ENCODE measurements around the gene DAB2IP. TPM values are rescaled to one million over a fixed set of nuclear protein-coding genes. Genes with fewer than 3 reads are reported as not detected.

Gene DAB2IP
- total and polyA plus RNA-seq, 2 experiments from 2014 or later = 8.9 to 42.8 TPM

DNA sequence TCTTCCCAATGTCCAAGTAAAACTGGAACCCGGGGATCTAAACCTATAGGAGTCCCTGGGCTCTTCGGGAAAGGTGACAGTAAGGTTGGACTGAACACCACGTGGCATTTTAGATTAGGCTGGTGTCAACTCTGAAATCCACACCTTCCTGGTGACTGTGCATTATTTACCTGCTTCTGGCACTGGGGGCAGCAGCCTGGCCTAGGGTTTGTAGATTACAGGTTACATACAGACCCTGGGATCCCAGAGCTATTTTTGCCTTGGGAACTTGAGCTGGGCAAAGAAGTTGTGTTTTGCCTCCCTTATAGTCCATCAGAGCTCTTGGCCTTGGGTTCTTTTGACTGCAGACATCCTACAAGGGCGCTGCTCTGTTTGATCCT lies 173.2 kb downstream of the DAB2IP start:
- H3K9me2 ChIP-seq (ENCODE audit: insufficient read depth) = no peaks in the 10 kb centered on the region
- no peak overlapping the region; the same call in 1 of the 2 replicates for H2AFZ ChIP-seq
- H3K36me3 ChIP-seq (ENCODE audit: insufficient read depth) = no peaks in the 10 kb centered on the region
- H3K4me1 Mint-ChIP-seq = peaks cover 20% of the 10 kb centered on the region
- no peak overlapping the region for H3K4me2 ChIP-seq
- peaks cover 8% of the 10 kb centered on the region; the same call in 1 of the 2 replicates for H3F3A ChIP-seq (replicated peaks; ENCODE audit: low read depth)
- H3K27ac ChIP-seq (ENCODE audit: low read depth) = no peak overlapping the region
- no peaks in the 10 kb centered on the region for H3K9me3 Mint-ChIP-seq
- TF ChIP-seq, protein P1, sequence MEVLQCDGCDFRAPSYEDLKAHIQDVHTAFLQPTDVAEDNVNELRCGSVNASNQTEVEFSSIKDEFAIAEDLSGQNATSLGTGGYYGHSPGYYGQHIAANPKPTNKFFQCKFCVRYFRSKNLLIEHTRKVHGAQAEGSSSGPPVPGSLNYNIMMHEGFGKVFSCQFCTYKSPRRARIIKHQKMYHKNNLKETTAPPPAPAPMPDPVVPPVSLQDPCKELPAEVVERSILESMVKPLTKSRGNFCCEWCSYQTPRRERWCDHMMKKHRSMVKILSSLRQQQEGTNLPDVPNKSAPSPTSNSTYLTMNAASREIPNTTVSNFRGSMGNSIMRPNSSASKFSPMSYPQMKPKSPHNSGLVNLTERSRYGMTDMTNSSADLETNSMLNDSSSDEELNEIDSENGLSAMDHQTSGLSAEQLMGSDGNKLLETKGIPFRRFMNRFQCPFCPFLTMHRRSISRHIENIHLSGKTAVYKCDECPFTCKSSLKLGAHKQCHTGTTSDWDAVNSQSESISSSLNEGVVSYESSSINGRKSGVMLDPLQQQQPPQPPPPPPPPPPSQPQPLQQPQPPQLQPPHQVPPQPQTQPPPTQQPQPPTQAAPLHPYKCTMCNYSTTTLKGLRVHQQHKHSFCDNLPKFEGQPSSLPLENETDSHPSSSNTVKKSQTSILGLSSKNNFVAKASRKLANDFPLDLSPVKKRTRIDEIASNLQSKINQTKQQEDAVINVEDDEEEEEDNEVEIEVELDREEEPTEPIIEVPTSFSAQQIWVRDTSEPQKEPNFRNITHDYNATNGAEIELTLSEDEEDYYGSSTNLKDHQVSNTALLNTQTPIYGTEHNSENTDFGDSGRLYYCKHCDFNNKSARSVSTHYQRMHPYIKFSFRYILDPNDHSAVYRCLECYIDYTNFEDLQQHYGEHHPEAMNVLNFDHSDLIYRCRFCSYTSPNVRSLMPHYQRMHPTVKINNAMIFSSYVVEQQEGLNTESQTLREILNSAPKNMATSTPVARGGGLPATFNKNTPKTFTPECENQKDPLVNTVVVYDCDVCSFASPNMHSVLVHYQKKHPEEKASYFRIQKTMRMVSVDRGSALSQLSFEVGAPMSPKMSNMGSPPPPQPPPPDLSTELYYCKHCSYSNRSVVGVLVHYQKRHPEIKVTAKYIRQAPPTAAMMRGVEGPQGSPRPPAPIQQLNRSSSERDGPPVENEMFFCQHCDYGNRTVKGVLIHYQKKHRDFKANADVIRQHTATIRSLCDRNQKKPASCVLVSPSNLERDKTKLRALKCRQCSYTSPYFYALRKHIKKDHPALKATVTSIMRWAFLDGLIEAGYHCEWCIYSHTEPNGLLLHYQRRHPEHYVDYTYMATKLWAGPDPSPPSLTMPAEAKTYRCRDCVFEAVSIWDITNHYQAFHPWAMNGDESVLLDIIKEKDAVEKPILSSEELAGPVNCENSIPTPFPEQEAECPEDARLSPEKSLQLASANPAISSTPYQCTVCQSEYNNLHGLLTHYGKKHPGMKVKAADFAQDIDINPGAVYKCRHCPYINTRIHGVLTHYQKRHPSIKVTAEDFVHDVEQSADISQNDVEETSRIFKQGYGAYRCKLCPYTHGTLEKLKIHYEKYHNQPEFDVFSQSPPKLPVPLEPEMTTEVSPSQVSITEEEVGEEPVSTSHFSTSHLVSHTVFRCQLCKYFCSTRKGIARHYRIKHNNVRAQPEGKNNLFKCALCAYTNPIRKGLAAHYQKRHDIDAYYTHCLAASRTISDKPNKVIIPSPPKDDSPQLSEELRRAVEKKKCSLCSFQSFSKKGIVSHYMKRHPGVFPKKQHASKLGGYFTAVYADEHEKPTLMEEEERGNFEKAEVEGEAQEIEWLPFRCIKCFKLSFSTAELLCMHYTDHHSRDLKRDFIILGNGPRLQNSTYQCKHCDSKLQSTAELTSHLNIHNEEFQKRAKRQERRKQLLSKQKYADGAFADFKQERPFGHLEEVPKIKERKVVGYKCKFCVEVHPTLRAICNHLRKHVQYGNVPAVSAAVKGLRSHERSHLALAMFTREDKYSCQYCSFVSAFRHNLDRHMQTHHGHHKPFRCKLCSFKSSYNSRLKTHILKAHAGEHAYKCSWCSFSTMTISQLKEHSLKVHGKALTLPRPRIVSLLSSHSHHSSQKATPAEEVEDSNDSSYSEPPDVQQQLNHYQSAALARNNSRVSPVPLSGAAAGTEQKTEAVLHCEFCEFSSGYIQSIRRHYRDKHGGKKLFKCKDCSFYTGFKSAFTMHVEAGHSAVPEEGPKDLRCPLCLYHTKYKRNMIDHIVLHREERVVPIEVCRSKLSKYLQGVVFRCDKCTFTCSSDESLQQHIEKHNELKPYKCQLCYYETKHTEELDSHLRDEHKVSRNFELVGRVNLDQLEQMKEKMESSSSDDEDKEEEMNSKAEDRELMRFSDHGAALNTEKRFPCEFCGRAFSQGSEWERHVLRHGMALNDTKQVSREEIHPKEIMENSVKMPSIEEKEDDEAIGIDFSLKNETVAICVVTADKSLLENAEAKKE (CRISPR knock-in tag; IDR thresholded peaks at IDR 0.05) = no peak
- TF ChIP-seq, protein P2, sequence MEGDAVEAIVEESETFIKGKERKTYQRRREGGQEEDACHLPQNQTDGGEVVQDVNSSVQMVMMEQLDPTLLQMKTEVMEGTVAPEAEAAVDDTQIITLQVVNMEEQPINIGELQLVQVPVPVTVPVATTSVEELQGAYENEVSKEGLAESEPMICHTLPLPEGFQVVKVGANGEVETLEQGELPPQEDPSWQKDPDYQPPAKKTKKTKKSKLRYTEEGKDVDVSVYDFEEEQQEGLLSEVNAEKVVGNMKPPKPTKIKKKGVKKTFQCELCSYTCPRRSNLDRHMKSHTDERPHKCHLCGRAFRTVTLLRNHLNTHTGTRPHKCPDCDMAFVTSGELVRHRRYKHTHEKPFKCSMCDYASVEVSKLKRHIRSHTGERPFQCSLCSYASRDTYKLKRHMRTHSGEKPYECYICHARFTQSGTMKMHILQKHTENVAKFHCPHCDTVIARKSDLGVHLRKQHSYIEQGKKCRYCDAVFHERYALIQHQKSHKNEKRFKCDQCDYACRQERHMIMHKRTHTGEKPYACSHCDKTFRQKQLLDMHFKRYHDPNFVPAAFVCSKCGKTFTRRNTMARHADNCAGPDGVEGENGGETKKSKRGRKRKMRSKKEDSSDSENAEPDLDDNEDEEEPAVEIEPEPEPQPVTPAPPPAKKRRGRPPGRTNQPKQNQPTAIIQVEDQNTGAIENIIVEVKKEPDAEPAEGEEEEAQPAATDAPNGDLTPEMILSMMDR (conservative IDR thresholded peaks at IDR 0.05; ENCODE audit: low read depth in 2 of 2) = peak; percentile 29 to 36; a peak in 3 of 4 replicates
- no peak overlapping the region for H3K4me3 ChIP-seq
- H3K4me1 ChIP-seq (ENCODE audit: insufficient read depth) = peaks cover 12% of the 10 kb centered on the region
- peak; percentile 54 for ATAC-seq
- H3K4me3 Mint-ChIP-seq = no peak overlapping the region
- H3K79me2 ChIP-seq (replicated peaks; ENCODE audit: insufficient read depth) = no peaks in the 10 kb centered on the region
- no peaks in the 10 kb centered on the region for H4K20me1 ChIP-seq (replicated peaks; ENCODE audit: insufficient read depth)
- peak; percentile 48 for DNase-seq (ENCODE audit: low spot score)
- no peak overlapping the region for H3K27ac Mint-ChIP-seq
- peaks cover 4% of the 10 kb centered on the region for H3K27me3 Mint-ChIP-seq (ENCODE audit: insufficient read depth, low read depth, poor library complexity)
- no peaks in the 10 kb centered on the region for H3K27me3 ChIP-seq (ENCODE audit: insufficient read depth)
- no peaks in the 10 kb centered on the region for H3K36me3 Mint-ChIP-seq (ENCODE audit: low read depth)

DNA sequence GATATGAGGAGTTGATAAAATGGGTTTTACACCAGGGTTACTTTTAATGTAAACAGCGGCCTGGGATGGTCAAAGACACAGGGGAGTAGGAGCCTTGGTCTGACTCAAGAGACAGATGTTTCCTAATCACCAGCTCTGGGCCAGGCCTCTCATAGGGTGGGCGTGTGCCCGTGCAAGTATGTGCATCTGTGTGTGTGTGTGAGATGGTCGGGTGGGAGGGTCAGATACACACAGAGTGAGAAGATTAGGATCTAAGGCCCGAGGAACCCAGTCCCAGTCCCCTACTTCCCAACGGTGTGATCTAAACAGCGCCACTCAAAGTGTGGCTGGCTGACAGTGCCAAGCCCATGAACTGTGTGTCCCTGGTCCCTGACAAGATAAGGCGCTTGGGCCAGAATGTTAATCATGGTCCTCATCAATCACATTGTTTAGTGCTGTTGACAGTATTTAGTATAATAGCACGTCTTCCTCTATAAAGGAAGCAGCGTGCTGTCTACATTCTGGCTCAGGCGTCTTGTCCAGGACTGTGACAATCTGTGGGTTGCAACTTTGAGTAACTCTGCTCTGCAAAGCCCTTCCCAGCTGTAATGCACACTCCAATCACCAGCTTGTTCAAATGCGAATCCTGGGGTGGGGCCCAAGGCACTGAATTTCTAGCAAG lies 173.7 kb downstream of the DAB2IP start:
- no peaks in the 10 kb centered on the region for H3K27me3 ChIP-seq (ENCODE audit: insufficient read depth)
- Mint-ChIP-seq H3K27me3 (ENCODE audit: insufficient read depth, low read depth, poor library complexity) (peaks cover 7% of the 10 kb centered on the region), H3K36me3 (ENCODE audit: low read depth) (no peaks in the 10 kb centered on the region), H3K27ac (no peak overlapping the region), H3K9me3 (no peaks in the 10 kb centered on the region), H3K4me1 (peaks cover 17% of the 10 kb centered on the region), H3K4me3 (no peak overlapping the region)
- no peaks in the 10 kb centered on the region for H3K79me2 ChIP-seq (replicated peaks; ENCODE audit: insufficient read depth)
- H3K4me2 ChIP-seq = no peak overlapping the region
- DNase-seq (ENCODE audit: low spot score) (no peak), ATAC-seq (no peak; the same call in 2 of the 3 replicates)
- no peaks in the 10 kb centered on the region for H3K36me3 ChIP-seq (ENCODE audit: insufficient read depth)
- H4K20me1 ChIP-seq (replicated peaks; ENCODE audit: insufficient read depth) = no peaks in the 10 kb centered on the region
- H3K9me2 ChIP-seq (ENCODE audit: insufficient read depth) = no peaks in the 10 kb centered on the region
- H3F3A ChIP-seq (replicated peaks; ENCODE audit: low read depth) = peaks cover 6% of the 10 kb centered on the region; the same call in 1 of the 2 replicates
- peaks cover 9% of the 10 kb centered on the region for H3K4me1 ChIP-seq (ENCODE audit: insufficient read depth)
- H3K27ac ChIP-seq (ENCODE audit: low read depth) = no peak overlapping the region
- no peak overlapping the region for H3K4me3 ChIP-seq
- H2AFZ ChIP-seq = no peak overlapping the region; the same call in 1 of the 2 replicates
- TF ChIP-seq, protein P2 (conservative IDR thresholded peaks at IDR 0.05; ENCODE audit: low read depth in 2 of 2) = no peak
- TF ChIP-seq ZNF114 (CRISPR knock-in tag; IDR thresholded peaks at IDR 0.05) = no peak
- no peak for TF ChIP-seq EZH2phosphoT487 (IDR thresholded peaks at IDR 0.05; ENCODE audit: unreplicated experiment)
- TF ChIP-seq POLR2AphosphoS5 (IDR thresholded peaks at IDR 0.05; ENCODE audit: low read depth) = no peak
- TF ChIP-seq JUNB (IDR thresholded peaks at IDR 0.05; ENCODE audit: unreplicated experiment) = no peak
- TF ChIP-seq NANOG (IDR thresholded peaks at IDR 0.05; ENCODE audit: borderline replicate concordance) = no peak
- no peak for TF ChIP-seq STAT1 (IDR thresholded peaks at IDR 0.05; ENCODE audit: unreplicated experiment)
- no peak for TF ChIP-seq CREB1 (CRISPR knock-in tag; IDR thresholded peaks at IDR 0.05; ENCODE audit: low read depth)

Data from GM23338 (cell line).